Measurements from ENCODE around the gene UBQLN4. TPM values are rescaled to one million over a fixed set of nuclear protein-coding genes. Genes with fewer than 3 reads are reported as not detected.

The UBQLN4 gene
- total and polyA plus RNA-seq, 9 of the 15 experiments (the other 6 are each of a cell fraction or from before 2014, with no cell fraction given), result 13.5 to 65.5 (median 37.0) TPM

DNA sequence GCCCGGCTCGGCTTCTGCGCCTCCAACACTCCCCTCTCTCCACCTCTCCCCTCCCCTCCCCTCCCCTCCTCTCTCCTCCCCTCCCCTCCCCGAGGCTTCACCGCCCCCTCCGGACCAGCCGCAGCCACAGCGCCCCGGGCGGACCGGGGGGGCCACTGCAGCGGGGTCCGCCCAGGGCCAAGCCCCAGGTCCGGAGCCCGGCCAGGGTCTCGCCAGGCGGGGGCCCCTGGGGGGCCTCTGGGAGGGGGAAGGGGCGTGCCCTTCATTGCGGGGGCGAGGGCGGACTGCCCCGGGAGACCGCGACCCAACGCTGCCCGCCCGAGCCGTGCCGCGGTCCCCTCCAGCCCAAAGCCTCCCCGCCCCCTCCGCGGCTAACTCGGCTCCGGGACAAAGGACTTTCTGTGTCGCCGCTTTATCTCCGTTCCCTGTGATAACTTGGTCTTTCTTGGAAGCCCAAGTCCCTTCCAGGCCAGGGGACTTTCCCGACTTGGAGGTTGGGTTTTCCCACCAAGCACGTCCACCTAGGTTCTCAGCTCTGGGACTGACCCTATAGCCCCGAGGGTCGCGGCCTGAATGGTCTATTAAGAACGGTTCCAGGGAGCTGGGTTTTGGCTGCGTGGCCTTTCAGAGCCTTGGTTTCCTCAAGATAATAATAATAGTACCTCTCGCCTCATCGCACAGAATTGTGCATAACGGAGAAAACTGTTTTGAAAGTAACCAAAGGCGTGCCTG, at the start of gene UBQLN4 (continued):
- TF ChIP-seq, protein P1, sequence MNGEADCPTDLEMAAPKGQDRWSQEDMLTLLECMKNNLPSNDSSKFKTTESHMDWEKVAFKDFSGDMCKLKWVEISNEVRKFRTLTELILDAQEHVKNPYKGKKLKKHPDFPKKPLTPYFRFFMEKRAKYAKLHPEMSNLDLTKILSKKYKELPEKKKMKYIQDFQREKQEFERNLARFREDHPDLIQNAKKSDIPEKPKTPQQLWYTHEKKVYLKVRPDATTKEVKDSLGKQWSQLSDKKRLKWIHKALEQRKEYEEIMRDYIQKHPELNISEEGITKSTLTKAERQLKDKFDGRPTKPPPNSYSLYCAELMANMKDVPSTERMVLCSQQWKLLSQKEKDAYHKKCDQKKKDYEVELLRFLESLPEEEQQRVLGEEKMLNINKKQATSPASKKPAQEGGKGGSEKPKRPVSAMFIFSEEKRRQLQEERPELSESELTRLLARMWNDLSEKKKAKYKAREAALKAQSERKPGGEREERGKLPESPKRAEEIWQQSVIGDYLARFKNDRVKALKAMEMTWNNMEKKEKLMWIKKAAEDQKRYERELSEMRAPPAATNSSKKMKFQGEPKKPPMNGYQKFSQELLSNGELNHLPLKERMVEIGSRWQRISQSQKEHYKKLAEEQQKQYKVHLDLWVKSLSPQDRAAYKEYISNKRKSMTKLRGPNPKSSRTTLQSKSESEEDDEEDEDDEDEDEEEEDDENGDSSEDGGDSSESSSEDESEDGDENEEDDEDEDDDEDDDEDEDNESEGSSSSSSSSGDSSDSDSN (IDR thresholded peaks at IDR 0.05; ENCODE audit: borderline replicate concordance in 1 of 2, low read depth in 2 of 2, low read length in 2 of 2), result 0 out of 4 replicates have a peak, but pooled peaks of 1 of the 2 experiments have one; percentile 6
- TF ChIP-seq, protein P2, sequence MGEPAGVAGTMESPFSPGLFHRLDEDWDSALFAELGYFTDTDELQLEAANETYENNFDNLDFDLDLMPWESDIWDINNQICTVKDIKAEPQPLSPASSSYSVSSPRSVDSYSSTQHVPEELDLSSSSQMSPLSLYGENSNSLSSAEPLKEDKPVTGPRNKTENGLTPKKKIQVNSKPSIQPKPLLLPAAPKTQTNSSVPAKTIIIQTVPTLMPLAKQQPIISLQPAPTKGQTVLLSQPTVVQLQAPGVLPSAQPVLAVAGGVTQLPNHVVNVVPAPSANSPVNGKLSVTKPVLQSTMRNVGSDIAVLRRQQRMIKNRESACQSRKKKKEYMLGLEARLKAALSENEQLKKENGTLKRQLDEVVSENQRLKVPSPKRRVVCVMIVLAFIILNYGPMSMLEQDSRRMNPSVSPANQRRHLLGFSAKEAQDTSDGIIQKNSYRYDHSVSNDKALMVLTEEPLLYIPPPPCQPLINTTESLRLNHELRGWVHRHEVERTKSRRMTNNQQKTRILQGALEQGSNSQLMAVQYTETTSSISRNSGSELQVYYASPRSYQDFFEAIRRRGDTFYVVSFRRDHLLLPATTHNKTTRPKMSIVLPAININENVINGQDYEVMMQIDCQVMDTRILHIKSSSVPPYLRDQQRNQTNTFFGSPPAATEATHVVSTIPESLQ (CRISPR knock-in tag; IDR thresholded peaks at IDR 0.05), result no peak
- TF ChIP-seq ZKSCAN1 (IDR thresholded peaks at IDR 0.05; ENCODE audit: low read depth, low read length), result no peak
- no peak for TF ChIP-seq ZNF253 (CRISPR knock-in tag; conservative IDR thresholded peaks at IDR 0.05)
- TF ChIP-seq PML (IDR thresholded peaks at IDR 0.05; ENCODE audit: low read length), result peak; percentile 63
- TF ChIP-seq EGR1 (conservative IDR thresholded peaks at IDR 0.05), result peak; percentile 83
- TF ChIP-seq, protein P3, sequence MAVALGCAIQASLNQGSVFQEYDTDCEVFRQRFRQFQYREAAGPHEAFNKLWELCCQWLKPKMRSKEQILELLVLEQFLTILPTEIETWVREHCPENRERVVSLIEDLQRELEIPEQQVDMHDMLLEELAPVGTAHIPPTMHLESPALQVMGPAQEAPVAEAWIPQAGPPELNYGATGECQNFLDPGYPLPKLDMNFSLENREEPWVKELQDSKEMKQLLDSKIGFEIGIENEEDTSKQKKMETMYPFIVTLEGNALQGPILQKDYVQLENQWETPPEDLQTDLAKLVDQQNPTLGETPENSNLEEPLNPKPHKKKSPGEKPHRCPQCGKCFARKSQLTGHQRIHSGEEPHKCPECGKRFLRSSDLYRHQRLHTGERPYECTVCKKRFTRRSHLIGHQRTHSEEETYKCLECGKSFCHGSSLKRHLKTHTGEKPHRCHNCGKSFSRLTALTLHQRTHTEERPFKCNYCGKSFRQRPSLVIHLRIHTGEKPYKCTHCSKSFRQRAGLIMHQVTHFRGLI (CRISPR knock-in tag; IDR thresholded peaks at IDR 0.05), result no peak
- TF ChIP-seq SIN3A (IDR thresholded peaks at IDR 0.05; ENCODE audit: borderline replicate concordance in 2 of 2, control insufficient read depth in 1 of 2, low read depth in 2 of 2, low read length in 2 of 2), result peak in 1 of 2 experiments; percentile 17; a peak in 1 of 4 replicates
- no peak for TF ChIP-seq ZNF282 (CRISPR knock-in tag; IDR thresholded peaks at IDR 0.05)
- no peak; the same call in 1 of the 2 replicates for TF ChIP-seq ZNF444 (CRISPR knock-in tag; IDR thresholded peaks at IDR 0.05)
- TF ChIP-seq, protein P4, sequence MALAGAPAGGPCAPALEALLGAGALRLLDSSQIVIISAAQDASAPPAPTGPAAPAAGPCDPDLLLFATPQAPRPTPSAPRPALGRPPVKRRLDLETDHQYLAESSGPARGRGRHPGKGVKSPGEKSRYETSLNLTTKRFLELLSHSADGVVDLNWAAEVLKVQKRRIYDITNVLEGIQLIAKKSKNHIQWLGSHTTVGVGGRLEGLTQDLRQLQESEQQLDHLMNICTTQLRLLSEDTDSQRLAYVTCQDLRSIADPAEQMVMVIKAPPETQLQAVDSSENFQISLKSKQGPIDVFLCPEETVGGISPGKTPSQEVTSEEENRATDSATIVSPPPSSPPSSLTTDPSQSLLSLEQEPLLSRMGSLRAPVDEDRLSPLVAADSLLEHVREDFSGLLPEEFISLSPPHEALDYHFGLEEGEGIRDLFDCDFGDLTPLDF (CRISPR knock-in tag; IDR thresholded peaks at IDR 0.05), result peak; percentile 58; the same call in 1 of the 2 replicates
- no peak for TF ChIP-seq U2AF1 (optimal IDR thresholded peaks at IDR 0.05; ENCODE audit: low read depth, low read length)
- TF ChIP-seq KDM5B (IDR thresholded peaks at IDR 0.05; ENCODE audit: insufficient replicate concordance, low read depth, low read length), result peak; percentile 47
- TF ChIP-seq ZNF785 (CRISPR knock-in tag; IDR thresholded peaks at IDR 0.05), result no peak
- 0 out of 2 replicates have a peak, but pooled peaks have one; percentile 6 for TF ChIP-seq TAF7 (tag; IDR thresholded peaks at IDR 0.05)
- TF ChIP-seq TAF1 (IDR thresholded peaks at IDR 0.05; ENCODE audit: control insufficient read depth, extremely low read depth, insufficient read depth, low read length, severe bottlenecking), result peak; percentile 59
- TF ChIP-seq, protein P5, sequence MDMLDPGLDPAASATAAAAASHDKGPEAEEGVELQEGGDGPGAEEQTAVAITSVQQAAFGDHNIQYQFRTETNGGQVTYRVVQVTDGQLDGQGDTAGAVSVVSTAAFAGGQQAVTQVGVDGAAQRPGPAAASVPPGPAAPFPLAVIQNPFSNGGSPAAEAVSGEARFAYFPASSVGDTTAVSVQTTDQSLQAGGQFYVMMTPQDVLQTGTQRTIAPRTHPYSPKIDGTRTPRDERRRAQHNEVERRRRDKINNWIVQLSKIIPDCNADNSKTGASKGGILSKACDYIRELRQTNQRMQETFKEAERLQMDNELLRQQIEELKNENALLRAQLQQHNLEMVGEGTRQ (CRISPR knock-in tag; IDR thresholded peaks at IDR 0.05), result 0 out of 2 replicates have a peak, but pooled peaks have one; percentile 9
- peak; percentile 51; the same call in 1 of the 2 replicates for TF ChIP-seq PHF8 (IDR thresholded peaks at IDR 0.05; ENCODE audit: borderline replicate concordance, low read length)
